Muscle layer of colon (tissue), 2 donors: ENCODE data around the gene MEF2C.
"Not testable (repeated sequence)": the region's sequence is repeated elsewhere in the genome, so short reads cannot be mapped to it uniquely, and the experiment has no call there.

Experiments used
- H3K27ac ChIP-seq: one replicate; pipeline ENCODE4 v1.7.0; 2013; ENCODE audit warnings: low read depth, mild to moderate bottlenecking, low read length, moderate library complexity
- H3K27me3 ChIP-seq, 2 donors: one replicate each; pipeline ENCODE4 v1.7.0; 2013; ENCODE audit warnings: low read length in 2 of 2, mild to moderate bottlenecking in 2 of 2; ENCODE audit not compliant: insufficient read depth in 2 of 2, control insufficient read depth in 1 of 2
- H3K36me3 ChIP-seq: one replicate; pipeline ENCODE4 v1.7.0; 2013; ENCODE audit warnings: mild to moderate bottlenecking, low read length; ENCODE audit not compliant: insufficient read depth
- H3K4me1 ChIP-seq: one replicate; pipeline ENCODE4 v1.7.0; 2013; ENCODE audit warnings: mild to moderate bottlenecking, low read length; ENCODE audit not compliant: insufficient read depth
- H3K4me3 ChIP-seq, 2 donors: one replicate each; pipeline ENCODE4 v1.7.0; 2013; ENCODE audit warnings: low read length in 2 of 2, low read depth in 1 of 2, mild to moderate bottlenecking in 1 of 2, moderate library complexity in 1 of 2
- H3K9ac ChIP-seq: one replicate; pipeline ENCODE4 v1.7.0; 2013; ENCODE audit warnings: low read length
- H3K9me3 ChIP-seq: one replicate; pipeline ENCODE4 v1.7.0; 2013; ENCODE audit warnings: mild to moderate bottlenecking, low read length
- donor health status: abdominal sarcoma.
- donor health status: Adenocarcinoma of cecum.

The MEF2C gene

DNA sequence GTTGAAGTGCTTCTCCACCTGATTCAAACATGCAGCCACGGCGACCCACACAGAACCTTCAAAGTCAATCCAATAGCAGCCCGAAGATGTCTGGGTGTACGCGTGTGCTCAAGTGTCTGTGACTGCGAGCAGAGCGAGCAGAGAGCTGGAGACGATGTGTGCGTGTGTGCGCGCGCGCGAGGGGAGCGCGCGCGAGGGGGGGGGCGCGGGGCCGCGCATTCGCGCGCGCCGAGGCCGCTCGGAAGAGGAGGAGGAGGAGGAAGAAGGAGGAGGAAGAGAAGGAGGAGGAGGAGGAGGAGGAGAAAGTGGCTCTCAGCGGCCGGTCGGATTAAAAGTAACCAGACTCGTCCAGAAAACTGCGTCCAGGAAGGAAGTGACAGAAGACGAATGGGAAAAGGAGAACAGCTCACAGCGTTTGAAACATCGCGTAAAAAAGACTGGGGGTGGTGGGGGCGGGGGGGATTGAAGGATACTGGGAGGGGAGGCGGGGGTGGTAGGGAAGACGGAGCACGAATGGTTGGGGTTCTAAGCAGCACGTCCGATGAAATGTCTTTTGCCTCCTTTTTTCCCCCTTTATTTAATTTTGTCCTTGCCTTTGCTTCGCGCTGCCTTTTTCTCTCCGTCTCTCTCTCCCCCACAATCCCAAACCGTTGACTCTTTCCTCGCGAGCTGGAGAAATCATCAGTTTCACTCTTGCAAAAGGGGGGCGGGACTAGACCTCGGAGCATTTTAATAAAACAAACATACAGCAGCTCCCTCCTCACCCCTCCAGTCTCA, at the start of gene MEF2C:
MEF2C (minus strand) TSS at position 126 of the 777 bp plus-strand sequence. CDS start 59,396 bp downstream, outside the sequence.
- H3K27me3 ChIP-seq, result no peaks in the 10 kb centered on the region
- no peaks in the 10 kb centered on the region for H3K9me3 ChIP-seq
- peaks cover 35% of the 10 kb centered on the region for H3K4me1 ChIP-seq
- H3K27ac ChIP-seq, result peak within 1 kb of the TSS; percentile 87
- no peaks in the 10 kb centered on the region for H3K36me3 ChIP-seq
- H3K9ac ChIP-seq, result peak within 1 kb of the TSS; percentile 82
- peak within 1 kb of the TSS; percentile 60 to 63 for H3K4me3 ChIP-seq

- Histone ChIP-seq H3K9me3 (no peaks in the 10 kb centered on the region), H3K9ac (no peak overlapping the region), H3K4me1 (peaks cover 9% of the 10 kb centered on the region), H3K27me3 (no peaks in the 10 kb centered on the region), H3K27ac (no peak overlapping the region), H3K4me3 (no peak overlapping the region), H3K36me3 (no peaks in the 10 kb centered on the region)
Observed at GRCh38 chr5:88932541-88932940, 49.6 kb upstream of the MEF2C start.

DNA sequence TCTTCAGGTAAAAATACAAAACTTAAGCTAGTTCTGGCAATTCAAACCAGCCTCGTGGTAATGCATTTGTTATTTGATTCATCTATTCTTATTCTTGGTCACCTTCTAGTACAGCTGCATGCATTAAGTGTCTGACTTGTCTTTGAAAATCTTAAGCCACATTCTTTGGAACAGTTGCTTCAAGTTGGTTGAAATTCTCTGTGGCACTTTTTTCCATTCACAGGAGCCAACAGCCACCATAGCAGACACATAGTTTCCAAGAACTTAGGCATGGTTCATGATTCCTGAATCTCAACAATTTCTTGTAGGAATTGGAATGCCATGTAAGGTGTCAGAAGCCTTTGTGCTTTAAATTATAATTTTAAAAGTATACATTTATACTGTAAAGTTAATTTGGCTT, 47.4 kb upstream of the MEF2C start:
- Histone ChIP-seq H3K27me3 (no peaks in the 10 kb centered on the region), H3K27ac (no peak overlapping the region), H3K4me1 (peaks cover 9% of the 10 kb centered on the region), H3K9me3 (no peaks in the 10 kb centered on the region), H3K9ac (no peak overlapping the region), H3K4me3 (no peak overlapping the region), H3K36me3 (no peaks in the 10 kb centered on the region)

GRCh38 chr5:88929385-88929784, 46.4 kb upstream of the MEF2C start:
- H3K27me3 ChIP-seq, result no peaks in the 10 kb centered on the region

DNA sequence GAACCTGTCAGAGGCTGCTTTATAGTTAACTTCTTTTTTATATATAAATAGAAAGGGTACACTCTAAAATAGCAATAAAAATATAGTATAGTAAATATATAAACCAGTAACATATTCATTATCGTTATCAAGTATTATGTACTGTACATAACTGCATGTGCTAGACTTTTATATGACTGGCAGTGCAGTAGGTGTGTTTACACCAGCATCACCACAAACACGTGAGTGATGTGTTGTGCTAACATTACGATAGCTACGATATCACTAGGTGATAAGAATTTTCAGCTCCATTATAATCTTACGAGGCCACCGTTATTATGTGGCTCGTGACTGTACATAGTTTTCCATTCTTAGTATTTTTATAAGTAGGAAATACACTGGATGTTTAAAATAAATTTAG, 43.8 kb upstream of the MEF2C start:
- Histone ChIP-seq H3K36me3 (no peaks in the 10 kb centered on the region), H3K27me3 (no peaks in the 10 kb centered on the region), H3K4me3 (no peak overlapping the region), H3K27ac (no peak overlapping the region), H3K9ac (no peak overlapping the region), H3K9me3 (no peaks in the 10 kb centered on the region), H3K4me1 (no peaks in the 10 kb centered on the region)

More at GRCh38 chr5:88929385-88929784, 46.4 kb upstream of the MEF2C start:
- H3K4me1 ChIP-seq, result peaks cover under 1% of the 10 kb centered on the region
- H3K36me3 ChIP-seq, result no peaks in the 10 kb centered on the region
- no peak overlapping the region for H3K27ac ChIP-seq
- H3K9me3 ChIP-seq, result no peaks in the 10 kb centered on the region
- no peak overlapping the region for H3K4me3 ChIP-seq
- no peak overlapping the region for H3K9ac ChIP-seq

DNA sequence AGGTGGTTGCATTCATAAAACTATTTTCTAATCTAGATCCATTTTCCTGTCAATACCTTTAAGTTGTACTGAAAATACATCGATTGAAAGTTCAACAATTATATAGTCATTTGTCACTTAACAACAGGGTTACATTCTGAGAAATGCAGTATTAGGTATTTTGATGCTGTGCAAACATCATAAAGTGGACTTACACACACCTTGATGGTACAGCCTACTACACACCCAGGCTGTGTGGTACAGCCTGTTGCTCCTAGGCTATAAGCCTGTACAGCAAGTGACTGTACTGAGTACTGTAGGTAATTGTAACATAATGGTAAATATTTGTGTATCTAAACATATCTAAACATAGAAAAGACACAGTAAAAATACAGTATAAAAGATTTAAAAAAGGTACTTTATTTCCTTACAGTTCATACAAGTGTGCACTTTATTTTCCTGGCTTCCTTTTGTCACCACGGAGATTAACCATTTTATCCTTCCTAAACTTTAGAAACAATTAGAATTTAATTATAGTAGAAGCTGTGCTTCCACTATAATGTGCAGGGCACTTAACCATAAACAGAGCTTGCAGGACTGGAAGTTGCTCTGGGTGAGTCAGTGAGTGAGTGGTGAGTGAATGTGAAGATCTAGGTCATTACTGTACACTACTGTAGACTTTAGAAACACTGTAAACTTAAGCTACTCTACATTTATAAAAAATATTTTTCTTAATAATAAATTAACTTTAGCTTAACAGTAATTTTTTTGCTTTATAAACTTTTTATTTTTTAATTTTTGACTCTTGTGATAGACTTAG, 42.9 kb upstream of the MEF2C start:
- H3K27me3 ChIP-seq, result no peaks in the 10 kb centered on the region
- H3K9me3 ChIP-seq, result no peaks in the 10 kb centered on the region
- H3K4me1 ChIP-seq, result no peaks in the 10 kb centered on the region
- no peaks in the 10 kb centered on the region for H3K36me3 ChIP-seq
- no peak overlapping the region for H3K4me3 ChIP-seq
- no peak overlapping the region for H3K9ac ChIP-seq
- no peak overlapping the region for H3K27ac ChIP-seq

DNA sequence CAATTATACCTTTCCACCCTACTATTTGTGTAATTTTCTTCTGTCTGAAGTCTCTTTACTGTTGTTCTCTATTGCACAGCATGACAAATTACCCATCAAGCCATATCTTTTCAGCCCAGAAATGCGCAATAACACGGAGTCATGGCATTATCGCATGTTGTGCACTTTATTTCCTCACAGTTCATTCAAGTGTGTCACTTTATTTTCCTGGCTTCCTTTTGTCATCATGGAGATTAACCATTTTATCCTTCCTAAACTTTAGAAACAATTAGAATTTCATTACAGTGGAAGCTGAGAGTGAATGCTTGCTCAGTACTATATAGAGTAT, 41.3 kb upstream of the MEF2C start:
- no peaks in the 10 kb centered on the region for H3K9me3 ChIP-seq
- H3K4me1 ChIP-seq, result no peaks in the 10 kb centered on the region
- H3K27me3 ChIP-seq, result no peaks in the 10 kb centered on the region
- H3K36me3 ChIP-seq, result no peaks in the 10 kb centered on the region
- no peak overlapping the region for H3K4me3 ChIP-seq
- H3K27ac ChIP-seq, result no peak overlapping the region
- H3K9ac ChIP-seq, result no peak overlapping the region

DNA sequence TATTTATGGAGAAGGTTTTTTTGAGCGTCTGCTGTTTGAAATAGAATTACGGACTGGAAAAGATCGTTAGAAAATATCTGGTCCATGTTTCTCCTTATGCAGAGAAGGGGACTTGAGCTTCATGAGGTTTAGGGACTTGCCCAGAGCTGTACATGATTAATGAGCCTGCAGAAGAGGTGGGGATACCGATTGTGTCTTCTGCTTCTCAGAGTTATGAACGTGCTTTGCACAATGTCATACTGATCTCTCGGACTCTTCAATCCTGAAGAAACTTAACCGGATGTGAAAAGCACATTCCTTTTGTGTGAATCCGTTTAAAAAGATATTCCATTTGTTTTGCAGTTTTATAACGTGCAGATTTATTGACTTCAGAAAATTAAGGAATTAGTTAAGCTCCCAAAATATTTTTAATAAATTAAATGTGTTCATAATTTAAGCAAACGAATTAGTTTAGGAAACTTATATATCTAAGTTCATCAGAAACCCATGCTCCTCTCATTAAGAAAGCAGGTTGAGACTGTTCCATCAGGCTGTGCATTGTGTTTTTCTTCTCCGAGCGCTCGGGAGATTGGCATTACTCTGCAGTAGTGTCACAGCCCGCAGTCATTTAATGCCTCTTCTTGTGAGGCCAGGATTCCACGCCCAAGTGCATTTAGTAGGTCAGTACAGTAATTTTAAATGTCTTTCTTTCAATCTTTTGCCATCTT, 40.8 kb upstream of the MEF2C start:
- H3K36me3 ChIP-seq, result no peaks in the 10 kb centered on the region
- no peaks in the 10 kb centered on the region for H3K27me3 ChIP-seq
- no peaks in the 10 kb centered on the region for H3K9me3 ChIP-seq
- no peak overlapping the region for H3K9ac ChIP-seq
- no peaks in the 10 kb centered on the region for H3K4me1 ChIP-seq
- no peak overlapping the region for H3K4me3 ChIP-seq
- no peak overlapping the region for H3K27ac ChIP-seq

- not testable (repeated sequence) for H3K4me1 ChIP-seq, H3K27me3 ChIP-seq, H3K9ac ChIP-seq, H3K27ac ChIP-seq, H3K4me3 ChIP-seq, H3K36me3 ChIP-seq, H3K9me3 ChIP-seq
Observed at GRCh38 chr5:88912743-88913142, 29.8 kb upstream of the MEF2C start.

DNA sequence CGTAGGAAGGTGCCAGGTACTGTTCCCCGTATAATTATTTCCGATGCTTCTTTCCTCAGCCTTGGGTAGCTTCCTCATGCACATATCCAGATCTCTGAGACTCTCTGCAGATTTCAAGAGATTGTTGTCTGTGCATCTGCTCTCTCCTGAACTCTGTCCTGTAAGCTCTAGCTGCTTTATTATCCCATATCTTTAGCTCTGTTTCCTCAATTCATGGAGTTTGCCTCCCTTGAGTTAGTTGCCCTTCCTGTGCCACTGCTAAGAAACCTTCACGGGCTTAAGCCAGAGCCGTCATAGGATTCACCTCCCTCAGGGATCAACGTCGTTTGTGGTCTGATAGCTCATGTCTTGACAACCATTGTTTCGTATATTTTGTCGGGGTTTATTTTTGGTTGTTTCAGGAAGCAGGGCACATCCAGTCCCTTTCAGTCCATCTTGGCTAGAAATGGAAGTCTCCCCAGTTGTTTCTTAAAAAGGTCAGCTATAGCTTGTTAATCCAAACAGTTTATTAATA, 28.1 kb upstream of the MEF2C start:
- H3K9me3 ChIP-seq, H3K4me3 ChIP-seq, H3K27ac ChIP-seq, H3K9ac ChIP-seq, H3K36me3 ChIP-seq, H3K4me1 ChIP-seq, H3K27me3 ChIP-seq: not testable (repeated sequence)

DNA sequence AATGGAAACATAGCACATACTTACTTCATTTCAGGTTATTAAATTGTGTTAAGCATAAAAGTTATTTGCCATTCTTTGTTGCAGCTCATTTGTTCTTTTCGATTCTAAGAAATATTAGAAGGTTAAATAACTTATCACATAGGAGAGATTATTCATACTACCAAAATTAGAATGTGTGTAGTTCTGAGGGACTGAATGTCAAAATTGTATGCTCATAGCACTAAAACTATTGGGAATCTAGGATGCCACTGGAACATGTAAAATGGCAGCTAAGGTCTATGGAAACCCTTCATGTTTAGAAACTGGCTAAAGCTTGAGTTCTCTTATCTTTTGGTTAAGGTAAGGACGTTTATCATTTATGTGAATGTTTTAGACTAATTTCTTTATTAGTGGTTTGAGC, 21.5 kb upstream of the MEF2C start:
- H3K27me3 ChIP-seq, H3K36me3 ChIP-seq, H3K9ac ChIP-seq, H3K4me3 ChIP-seq, H3K9me3 ChIP-seq, H3K27ac ChIP-seq, H3K4me1 ChIP-seq: not testable (repeated sequence)
